ENCODE measurements around the gene NF1. TPM values are rescaled to one million over a fixed set of nuclear protein-coding genes. Genes with fewer than 3 reads are reported as not detected.
"Not testable (repeated sequence)": the region's sequence is repeated elsewhere in the genome, so short reads cannot be mapped to it uniquely, and the experiment has no call there.

NF1 gene, protein sequence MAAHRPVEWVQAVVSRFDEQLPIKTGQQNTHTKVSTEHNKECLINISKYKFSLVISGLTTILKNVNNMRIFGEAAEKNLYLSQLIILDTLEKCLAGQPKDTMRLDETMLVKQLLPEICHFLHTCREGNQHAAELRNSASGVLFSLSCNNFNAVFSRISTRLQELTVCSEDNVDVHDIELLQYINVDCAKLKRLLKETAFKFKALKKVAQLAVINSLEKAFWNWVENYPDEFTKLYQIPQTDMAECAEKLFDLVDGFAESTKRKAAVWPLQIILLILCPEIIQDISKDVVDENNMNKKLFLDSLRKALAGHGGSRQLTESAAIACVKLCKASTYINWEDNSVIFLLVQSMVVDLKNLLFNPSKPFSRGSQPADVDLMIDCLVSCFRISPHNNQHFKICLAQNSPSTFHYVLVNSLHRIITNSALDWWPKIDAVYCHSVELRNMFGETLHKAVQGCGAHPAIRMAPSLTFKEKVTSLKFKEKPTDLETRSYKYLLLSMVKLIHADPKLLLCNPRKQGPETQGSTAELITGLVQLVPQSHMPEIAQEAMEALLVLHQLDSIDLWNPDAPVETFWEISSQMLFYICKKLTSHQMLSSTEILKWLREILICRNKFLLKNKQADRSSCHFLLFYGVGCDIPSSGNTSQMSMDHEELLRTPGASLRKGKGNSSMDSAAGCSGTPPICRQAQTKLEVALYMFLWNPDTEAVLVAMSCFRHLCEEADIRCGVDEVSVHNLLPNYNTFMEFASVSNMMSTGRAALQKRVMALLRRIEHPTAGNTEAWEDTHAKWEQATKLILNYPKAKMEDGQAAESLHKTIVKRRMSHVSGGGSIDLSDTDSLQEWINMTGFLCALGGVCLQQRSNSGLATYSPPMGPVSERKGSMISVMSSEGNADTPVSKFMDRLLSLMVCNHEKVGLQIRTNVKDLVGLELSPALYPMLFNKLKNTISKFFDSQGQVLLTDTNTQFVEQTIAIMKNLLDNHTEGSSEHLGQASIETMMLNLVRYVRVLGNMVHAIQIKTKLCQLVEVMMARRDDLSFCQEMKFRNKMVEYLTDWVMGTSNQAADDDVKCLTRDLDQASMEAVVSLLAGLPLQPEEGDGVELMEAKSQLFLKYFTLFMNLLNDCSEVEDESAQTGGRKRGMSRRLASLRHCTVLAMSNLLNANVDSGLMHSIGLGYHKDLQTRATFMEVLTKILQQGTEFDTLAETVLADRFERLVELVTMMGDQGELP (N-terminal part only)
- total RNA-seq (2022), result 62.4 and 69.5 TPM in 2 replicates
- percentile 90 among the genes with signal in this experiment for Bru-seq, nascent RNA
- BruChase-seq, experiment 1, labeled RNA remaining after a 2-hour chase, result percentile 89 among the genes with signal in this experiment
- BruChase-seq, experiment 2, labeled RNA remaining after a 6-hour chase, result percentile 89 among the genes with signal in this experiment
- long read RNA-seq, partial matches to known transcripts, result 1 of 9 reads
- long read RNA-seq, other reads (novel, unspliced or antisense), result 8 of 9 reads

GRCh38 chr17:31094600-31095235 lies at the start of gene NF1:
Gene NF1 (plus strand): TSS chr17:31094977. CDS start chr17:31095310, 333 bp downstream.
- ChIA-PET CTCF (interaction anchor here (0.9 kb wide), 1 partner anchor 33 kb away, joined by 6 read pairs; no protein-coding TSS in a partner anchor), POLR2A (interaction anchor here (0.6 to 1.4 kb wide), 8 partner anchors 22 to 393 kb away, joined by 3 to 5 read pairs (median 4); no protein-coding TSS in a partner anchor)
- Mint-ChIP-seq H3K9me3 (ENCODE audit: unreplicated experiment) (no peaks in the 10 kb centered on the region), H3K27ac (ENCODE audit: unreplicated experiment) (peak within 1 kb of the TSS; percentile 57), H3K36me3 (ENCODE audit: insufficient read depth, unreplicated experiment) (peaks cover 30% of the 10 kb centered on the region), H3K4me1 (ENCODE audit: low read depth, unreplicated experiment) (peaks cover 10% of the 10 kb centered on the region), H3K27me3 (ENCODE audit: insufficient read depth, unreplicated experiment) (no peaks in the 10 kb centered on the region), H3K4me3 (ENCODE audit: unreplicated experiment) (peak within 1 kb of the TSS; percentile 94)
- Histone ChIP-seq H3K36me3 (ENCODE audit: control insufficient read depth, insufficient read depth, low read length) (no peaks in the 10 kb centered on the region), H3K4me3 (ENCODE audit: low read depth, low read length) (peak within 1 kb of the TSS; percentile 98), H3K9me3 (no peaks in the 10 kb centered on the region), H3K4me1 (0 out of 2 replicates have a peak, but pooled peaks cover 9% of the 10 kb centered on the region), H3K27me3 (replicated peaks; ENCODE audit: control insufficient read depth, insufficient read depth, low read length) (no peaks in the 10 kb centered on the region)
- intact Hi-C loops (cut with micrococcal nuclease; ENCODE audit: unreplicated experiment), result loop anchor here (1.0 to 5.0 kb wide), 2 partner anchors 22 to 123 kb away; no protein-coding TSS in a partner anchor
- TF ChIP-seq CTCF (IDR thresholded peaks at IDR 0.05; ENCODE audit: insufficient read depth in 1 of 2, low read depth in 1 of 2, low read length in 1 of 2, severe bottlenecking in 1 of 2, unreplicated experiment in 1 of 2), result no peak
- DNase-seq, result peak; percentile 96 to 97
- BruUV-seq (replicated peaks), result no TSS peak

GRCh38 chr17:31046856-31047425 lies 47.8 kb upstream of the NF1 start:
- H3K4me3 Mint-ChIP-seq (ENCODE audit: unreplicated experiment); H3K27ac Mint-ChIP-seq (ENCODE audit: unreplicated experiment); H3K27me3 ChIP-seq (replicated peaks; ENCODE audit: control insufficient read depth, insufficient read depth, low read length); BruUV-seq (replicated peaks); intact Hi-C loops (cut with micrococcal nuclease; ENCODE audit: unreplicated experiment); H3K4me3 ChIP-seq (ENCODE audit: low read depth, low read length); H3K36me3 Mint-ChIP-seq (ENCODE audit: insufficient read depth, unreplicated experiment); POLR2A ChIA-PET; H3K4me1 ChIP-seq; H3K27me3 Mint-ChIP-seq (ENCODE audit: insufficient read depth, unreplicated experiment); CTCF ChIA-PET; DNase-seq; H3K9me3 ChIP-seq; H3K36me3 ChIP-seq (ENCODE audit: control insufficient read depth, insufficient read depth, low read length); H3K4me1 Mint-ChIP-seq (ENCODE audit: low read depth, unreplicated experiment); H3K9me3 Mint-ChIP-seq (ENCODE audit: unreplicated experiment): not testable (repeated sequence)

GRCh38 chr17:31048142-31048541 lies 46.6 kb upstream of the NF1 start:
- H3K27ac Mint-ChIP-seq (ENCODE audit: unreplicated experiment), result no peak overlapping the region
- no peak overlapping the region for H3K4me3 ChIP-seq (ENCODE audit: low read depth, low read length)
- intact Hi-C loops (cut with micrococcal nuclease; ENCODE audit: unreplicated experiment), result no loop called here
- H3K27me3 Mint-ChIP-seq (ENCODE audit: insufficient read depth, unreplicated experiment), result peaks cover 2% of the 10 kb centered on the region
- H3K4me3 Mint-ChIP-seq (ENCODE audit: unreplicated experiment), result no peak overlapping the region
- DNase-seq, result no peak
- H3K4me1 ChIP-seq, result peaks cover 5% of the 10 kb centered on the region; the same call in 1 of the 2 replicates
- POLR2A ChIA-PET, result no interaction called here
- BruUV-seq (replicated peaks), result no TSS peak
- no peaks in the 10 kb centered on the region for H3K27me3 ChIP-seq (replicated peaks; ENCODE audit: control insufficient read depth, insufficient read depth, low read length)
- CTCF ChIA-PET, result no interaction called here
- peaks cover 7% of the 10 kb centered on the region for H3K4me1 Mint-ChIP-seq (ENCODE audit: low read depth, unreplicated experiment)
- peaks cover 9% of the 10 kb centered on the region for H3K9me3 Mint-ChIP-seq (ENCODE audit: unreplicated experiment)
- H3K36me3 Mint-ChIP-seq (ENCODE audit: insufficient read depth, unreplicated experiment), result no peaks in the 10 kb centered on the region
- TF ChIP-seq CTCF (IDR thresholded peaks at IDR 0.05; ENCODE audit: insufficient read depth in 1 of 2, low read depth in 1 of 2, low read length in 1 of 2, severe bottlenecking in 1 of 2, unreplicated experiment in 1 of 2), result no peak
- H3K36me3 ChIP-seq (ENCODE audit: control insufficient read depth, insufficient read depth, low read length), result no peaks in the 10 kb centered on the region
- H3K9me3 ChIP-seq, result no peaks in the 10 kb centered on the region

Data from Caco-2 (cell line).